Endothelial cell of umbilical vein (primary cell): ENCODE data around the gene ARL2BP. TPM values are rescaled to one million over a fixed set of nuclear protein-coding genes. Genes with fewer than 3 reads are reported as not detected.

Source experiments
- BruUV-seq: library from RNA; stranded (reverse); fragments of 400-500 nt; replicated peaks from 2 replicates; lab custom pipeline; 2021; lab: Mats Ljungman, UMichigan
- CTCF ChIA-PET: fragments of 300-600, 350-600 bp; sonication (Branson Sonifier 250); formaldehyde crosslinking; loops from one replicate; lab custom pipeline; 2021; ENCODE audit warnings: antibody characterized with exemption, inconsistent platforms; lab: Charles Lee
- POLR2A ChIA-PET: fragments of 300-600, 350-600 bp; sonication (Branson Sonifier 250); formaldehyde crosslinking; loops from one replicate; lab custom pipeline; 2021; ENCODE audit warnings: antibody characterized with exemption, inconsistent platforms; lab: Charles Lee
- DNase-seq: peaks from one replicate; pipeline ENCODE4 v3.0.0-alpha.2; 2011; ENCODE audit warnings: low read depth, low spot score
- FAIRE-seq: peaks from 2 replicates; lab custom pipeline; 2011; peaks lifted over from hg19 to GRCh38; lab: Jason Lieb, UNC
- H2AFZ ChIP-seq: 2 replicates; pipeline ENCODE4 v1.6.0; 2012; ENCODE audit warnings: low read depth, low read length, control low read depth, inconsistent platforms
- H3K27ac ChIP-seq: 2 replicates; pipeline ENCODE4 v1.5.1; 2011; ENCODE audit warnings: low read depth, mild to moderate bottlenecking, control low read depth, low read length, moderate library complexity; ENCODE audit not compliant: insufficient read depth
- H3K27me3 ChIP-seq, 2 experiments: 2 replicates each; pipeline versions ENCODE4 v1.6.0 to v1.6.1; 2011; ENCODE audit warnings: low read length in 2 of 2, mixed read lengths in 1 of 2; ENCODE audit not compliant: control insufficient read depth in 2 of 2, insufficient read depth in 2 of 2
- H3K36me3 ChIP-seq, 2 experiments: 2 replicates in 1 of 2; 3 replicates in 1 of 2; pipeline ENCODE4 v1.5.1; 2011; ENCODE audit warnings: low read length in 2 of 2, mild to moderate bottlenecking in 1 of 2, moderate library complexity in 1 of 2; ENCODE audit not compliant: control insufficient read depth in 2 of 2, insufficient read depth in 2 of 2; ENCODE audit errors: extremely low read depth in 1 of 2
- H3K4me1 ChIP-seq: 3 replicates; pipeline ENCODE4 v1.5.1; 2011; ENCODE audit warnings: mild to moderate bottlenecking, low read length; ENCODE audit not compliant: control insufficient read depth, insufficient read depth; ENCODE audit errors: extremely low read depth
- H3K4me2 ChIP-seq: 2 replicates; pipeline ENCODE4 v1.6.1; 2011; ENCODE audit warnings: low read length, control low read depth, mixed read lengths; ENCODE audit not compliant: insufficient read depth
- H3K4me3 ChIP-seq, 3 experiments: fragments of 200-600 bp in 1 of 3; sonication (generic), shearing (Covaris generic) in 1 of 3; replicated peaks in 1 of 3; 2 replicates each; pipeline ENCODE4 v1.5.1; 2011 to 2016; ENCODE audit warnings: control low read depth in 3 of 3, low read length in 3 of 3, mild to moderate bottlenecking in 2 of 3, inconsistent platforms in 1 of 3, low read depth in 1 of 3, moderate library complexity in 1 of 3; ENCODE audit not compliant: insufficient read depth in 1 of 3
- H3K79me2 ChIP-seq: 2 replicates; pipeline ENCODE4 v1.6.0; 2012; ENCODE audit warnings: low read length, inconsistent platforms; ENCODE audit not compliant: control insufficient read depth, insufficient read depth
- H3K9ac ChIP-seq: replicated peaks from 2 replicates; pipeline ENCODE3; 2011; ENCODE audit warnings: low read length, control low read depth; ENCODE audit not compliant: insufficient read depth; ENCODE audit errors: extremely low read depth
- H3K9me1 ChIP-seq: replicated peaks from 3 replicates; pipeline ENCODE4 v1.6.0; 2011; ENCODE audit warnings: mild to moderate bottlenecking, low read length; ENCODE audit not compliant: control insufficient read depth, insufficient read depth; ENCODE audit errors: extremely low read depth
- H3K9me3 ChIP-seq: replicated peaks from 2 replicates; pipeline ENCODE4 v1.5.1; 2012; ENCODE audit warnings: low read length, inconsistent platforms; ENCODE audit not compliant: control insufficient read depth, insufficient read depth
- H4K20me1 ChIP-seq: replicated peaks from 2 replicates; pipeline ENCODE3; 2011; ENCODE audit warnings: mild to moderate bottlenecking, low read length; ENCODE audit not compliant: control insufficient read depth, insufficient read depth; ENCODE audit errors: extremely low read depth
- EZH2 ChIP-seq: IDR thresholded peaks from 2 replicates; pipeline ENCODE4 v1.6.1; 2012; ENCODE audit warnings: borderline replicate concordance, low read depth, mild to moderate bottlenecking, moderate library complexity, low read length, inconsistent platforms; ENCODE audit not compliant: severe bottlenecking
- GATA2 ChIP-seq: IDR thresholded peaks from 2 replicates; pipeline ENCODE4 v1.7.0; 2011; ENCODE audit warnings: low read depth, mild to moderate bottlenecking, moderate library complexity, mixed read lengths, low read length; ENCODE audit not compliant: insufficient read length, insufficient read depth
- JUN ChIP-seq: IDR thresholded peaks from 2 replicates; pipeline ENCODE4 v1.6.1; 2011; ENCODE audit warnings: borderline replicate concordance, low read depth; ENCODE audit not compliant: insufficient read length, insufficient read depth
- POLR2A ChIP-seq: IDR thresholded peaks from 2 replicates; pipeline ENCODE4 v1.6.1; 2012; ENCODE audit warnings: low read depth, mild to moderate bottlenecking, control low read depth, low read length
- dilution Hi-C: fragments of 300-500 bp; cut with MboI; formaldehyde crosslinking; loops from one replicate; pipeline ENCODE4 v1.15.0; 2019; ENCODE audit warnings: low sequenced_read_pairs; ENCODE audit not compliant: extremely low pct_ligation_motif_present
- intact Hi-C: fragments of 100-400 bp; cut with micrococcal nuclease; formaldehyde crosslinking; loops from one replicate; pipeline ENCODE4 v1.10.0; 2022
- polyA plus RNA-seq, 4 experiments: library from polyadenylated mRNA; depleted of rRNA in 3 of 4; stranded (reverse) in 3 of 4; unstranded in 1 of 4; fragments of >200 nt; gene quantifications; 2 replicates each; pipeline versions ENCODE4 v1.2.1 to v1.2.3, GENCODE V29; 2011 to 2012; ENCODE audit warnings: missing spikeins in 1 of 4
- total RNA-seq: library from RNA; stranded (reverse); gene quantifications from 2 replicates; pipeline ENCODE4 v1.2.3, GENCODE V29; 2021
- TF ChIP-seq, protein P1 (sequence below): IDR thresholded peaks from 2 replicates; pipeline ENCODE4 v1.6.1; 2011; ENCODE audit not compliant: insufficient read depth, insufficient read length
- TF ChIP-seq, protein P2 (sequence below), 2 donors: IDR thresholded peaks; 1 replicate in 1 of 2; 2 replicates in 1 of 2; pipeline ENCODE4 v1.5.1; 2011; ENCODE audit warnings: low read length in 2 of 2, mild to moderate bottlenecking in 2 of 2, moderate library complexity in 2 of 2, control low read depth in 1 of 2, inconsistent platforms in 1 of 2, low read depth in 1 of 2; ENCODE audit not compliant: insufficient read depth in 1 of 2; ENCODE audit errors: extremely low read depth in 1 of 2

ARL2BP gene
- total and polyA plus RNA-seq, 2 donors (not counting 3 experiments of a cell fraction or from before 2014, with no cell fraction given): 80.4 to 111 TPM

DNA sequence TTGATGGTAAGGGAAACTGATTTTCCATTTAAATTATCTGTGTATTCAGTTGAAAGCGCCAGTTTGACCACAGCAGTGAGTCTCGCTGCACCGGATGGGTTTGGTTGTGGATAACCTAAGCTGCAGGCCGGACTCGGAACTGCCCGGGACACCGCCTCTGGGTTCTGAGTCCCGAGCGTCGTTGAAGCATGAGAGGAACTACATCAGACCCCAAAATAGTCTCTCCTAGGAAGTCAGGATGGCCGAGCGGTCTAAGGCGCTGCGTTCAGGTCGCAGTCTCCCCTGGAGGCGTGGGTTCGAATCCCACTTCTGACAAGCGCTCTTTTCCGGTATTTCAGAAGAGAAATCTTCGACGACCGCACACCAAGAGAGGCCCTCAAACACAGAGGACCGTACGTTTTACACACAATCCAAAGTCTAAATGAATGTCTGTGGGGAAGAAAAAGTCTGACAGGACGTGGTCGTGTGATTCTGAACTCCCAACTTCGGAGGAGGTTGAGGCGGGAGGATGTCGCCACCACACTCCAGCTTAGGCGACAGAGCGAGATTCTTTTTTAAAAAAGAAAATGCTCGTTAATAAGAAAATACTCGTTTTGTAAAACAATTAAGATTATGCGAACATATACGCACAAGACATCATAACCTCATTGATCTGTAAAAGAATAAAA lies 54.8 kb downstream of the ARL2BP start:
- dilution Hi-C loops: loop anchor here (25.0 kb wide), 1 partner anchor 112 kb away; the partner anchor contains the start of gene CCL17
- FAIRE-seq: no peak
- peak overlapping the region; percentile 23 to 60 (median 31) for H3K4me3 ChIP-seq
- POLR2A ChIA-PET: interaction anchor here (1.0 kb wide), 2 partner anchors 54 to 117 kb away, joined by 4 read pairs; partner anchors contain the start of gene ARL2BP
- DNase-seq: peak; percentile 95
- no peaks in the 10 kb centered on the region for H3K9me1 ChIP-seq
- peak overlapping the region; percentile 85 for H2AFZ ChIP-seq
- intact Hi-C loops: loop anchor here (1.0 kb wide), 12 partner anchors 16 to 219 kb away; partner anchors contain the start of genes ARL2BP, CIAPIN1, COQ9 and PSME3IP1
- TF ChIP-seq, protein P1, sequence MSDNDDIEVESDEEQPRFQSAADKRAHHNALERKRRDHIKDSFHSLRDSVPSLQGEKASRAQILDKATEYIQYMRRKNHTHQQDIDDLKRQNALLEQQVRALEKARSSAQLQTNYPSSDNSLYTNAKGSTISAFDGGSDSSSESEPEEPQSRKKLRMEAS: no peak
- TF ChIP-seq EZH2 (no peak), POLR2A (peak; percentile 43), JUN (no peak), GATA2 (peak; percentile 15)
- TF ChIP-seq, protein P2, sequence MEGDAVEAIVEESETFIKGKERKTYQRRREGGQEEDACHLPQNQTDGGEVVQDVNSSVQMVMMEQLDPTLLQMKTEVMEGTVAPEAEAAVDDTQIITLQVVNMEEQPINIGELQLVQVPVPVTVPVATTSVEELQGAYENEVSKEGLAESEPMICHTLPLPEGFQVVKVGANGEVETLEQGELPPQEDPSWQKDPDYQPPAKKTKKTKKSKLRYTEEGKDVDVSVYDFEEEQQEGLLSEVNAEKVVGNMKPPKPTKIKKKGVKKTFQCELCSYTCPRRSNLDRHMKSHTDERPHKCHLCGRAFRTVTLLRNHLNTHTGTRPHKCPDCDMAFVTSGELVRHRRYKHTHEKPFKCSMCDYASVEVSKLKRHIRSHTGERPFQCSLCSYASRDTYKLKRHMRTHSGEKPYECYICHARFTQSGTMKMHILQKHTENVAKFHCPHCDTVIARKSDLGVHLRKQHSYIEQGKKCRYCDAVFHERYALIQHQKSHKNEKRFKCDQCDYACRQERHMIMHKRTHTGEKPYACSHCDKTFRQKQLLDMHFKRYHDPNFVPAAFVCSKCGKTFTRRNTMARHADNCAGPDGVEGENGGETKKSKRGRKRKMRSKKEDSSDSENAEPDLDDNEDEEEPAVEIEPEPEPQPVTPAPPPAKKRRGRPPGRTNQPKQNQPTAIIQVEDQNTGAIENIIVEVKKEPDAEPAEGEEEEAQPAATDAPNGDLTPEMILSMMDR (IDR thresholded peaks at IDR 0.05; ENCODE audit: extremely low read depth in 1 of 2, insufficient read depth in 1 of 2, low read depth in 1 of 2, low read length in 2 of 2): peak in 1 of 2 donors; percentile 7
- H3K79me2 ChIP-seq: no peaks in the 10 kb centered on the region
- H3K36me3 ChIP-seq: no peaks in the 10 kb centered on the region
- H3K27me3 ChIP-seq: no peaks in the 10 kb centered on the region
- BruUV-seq: no TSS peak
- peak overlapping the region; percentile 57 for H3K4me2 ChIP-seq
- H4K20me1 ChIP-seq: no peaks in the 10 kb centered on the region
- no peaks in the 10 kb centered on the region for H3K9me3 ChIP-seq
- H3K4me1 ChIP-seq: peaks cover 17% of the 10 kb centered on the region
- CTCF ChIA-PET: interaction anchor here (0.7 to 15.9 kb wide), 31 partner anchors 9 to 334 kb away, joined by 3 to 507 read pairs (median 5); partner anchors contain the start of genes ARL2BP, CIAPIN1, COQ9 and CPNE2
- peak overlapping the region; percentile 69 for H3K9ac ChIP-seq
- peak overlapping the region; percentile 35 for H3K27ac ChIP-seq
